Hematopoietic multipotent progenitor cell treated with erythropoietin and hydrocortisone succinate and interleukin-3 and kit ligand, for 17 days (in vitro differentiated cells): ENCODE results near the gene ASAP2.

ENCODE experiments used
- DNase-seq: peaks from one replicate; pipeline ENCODE4 v3.0.0-alpha.2; 2015; ENCODE audit warnings: low spot score

The ASAP2 gene

DNA sequence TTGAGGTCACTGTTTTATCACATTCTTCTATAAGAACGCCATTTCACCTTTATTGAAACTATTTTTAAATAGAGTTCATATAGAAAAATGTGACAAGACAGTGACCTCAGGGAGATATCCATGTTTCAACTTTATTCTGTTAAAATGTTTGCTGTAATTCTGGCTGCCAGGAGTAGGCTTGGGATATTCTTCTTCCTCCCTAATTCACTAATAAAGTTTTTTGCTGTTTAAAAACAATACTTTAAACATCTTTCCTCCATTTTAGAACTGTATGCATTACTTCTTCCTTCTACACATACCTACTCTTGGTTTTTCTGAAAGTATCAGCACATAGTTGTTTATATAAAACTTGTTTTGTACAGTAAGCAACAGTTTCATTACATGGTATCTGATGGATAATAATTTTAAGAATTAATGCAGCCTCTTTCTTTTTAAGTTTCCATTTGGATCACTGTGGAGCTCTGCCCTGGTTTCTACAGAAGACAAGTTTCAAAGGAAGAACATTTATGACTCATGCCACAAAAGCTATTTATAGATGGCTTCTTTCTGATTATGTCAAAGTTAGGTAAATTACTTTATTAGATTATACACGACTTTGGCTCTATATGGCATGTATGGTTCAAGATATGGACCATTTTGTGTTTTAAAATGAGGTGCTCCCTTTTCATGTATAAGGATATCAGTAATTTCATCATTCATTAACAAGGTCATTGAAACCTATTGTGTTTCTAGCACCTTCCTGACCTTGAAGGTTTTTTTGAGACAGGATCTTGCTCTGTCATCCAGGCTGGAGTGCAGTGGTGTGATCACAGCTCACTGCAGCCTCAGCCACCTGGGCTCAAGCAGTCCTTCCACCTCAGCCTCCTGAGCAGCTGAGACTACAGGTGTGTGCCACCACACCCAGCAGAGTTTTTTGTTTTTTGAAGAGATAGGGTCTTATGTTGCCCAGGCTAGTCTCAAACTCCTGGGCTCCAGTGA, 224.0 kb downstream of the ASAP2 start:
- DNase-seq = no peak

DNA sequence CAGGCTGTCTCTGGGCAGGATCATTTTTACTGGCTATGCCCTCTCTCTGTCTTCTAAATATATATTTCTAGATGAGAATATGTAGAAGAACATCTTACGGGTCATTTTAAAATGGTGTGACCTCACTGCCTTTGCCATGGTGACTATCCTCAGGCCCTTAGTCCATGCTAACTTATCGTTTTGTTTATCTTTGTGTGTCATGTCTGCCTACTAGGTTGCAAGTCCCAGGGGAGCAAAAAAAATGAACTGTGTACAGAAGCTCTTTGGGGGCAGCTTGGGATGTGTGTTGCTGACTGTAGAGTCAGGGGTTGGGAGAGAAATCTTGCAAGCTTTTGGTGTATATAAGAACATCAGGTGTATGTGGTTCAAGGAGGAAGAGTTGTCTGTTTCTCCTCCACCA, 227.9 kb downstream of the ASAP2 start:
- DNase-seq = no peak

DNA sequence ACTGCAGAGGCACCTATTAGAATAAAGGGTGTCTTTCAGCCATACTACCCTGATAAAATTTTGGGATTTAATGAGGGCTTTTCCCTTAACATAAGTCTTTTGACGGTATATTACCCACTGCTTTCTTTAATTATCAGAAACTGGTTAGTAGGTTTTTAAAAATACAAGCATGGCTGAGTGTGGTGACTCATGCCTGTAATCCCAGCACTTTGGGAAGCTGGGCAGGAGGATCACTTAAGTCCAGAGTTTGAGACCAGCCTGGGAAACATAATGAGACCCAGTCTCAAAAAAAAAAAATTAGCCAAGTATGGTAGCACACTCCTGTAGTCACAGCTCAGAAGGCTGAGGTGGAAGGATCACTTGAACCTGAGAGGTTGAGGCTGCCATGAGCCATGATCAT, 232.9 kb downstream of the ASAP2 start:
- DNase-seq = no peak

DNA sequence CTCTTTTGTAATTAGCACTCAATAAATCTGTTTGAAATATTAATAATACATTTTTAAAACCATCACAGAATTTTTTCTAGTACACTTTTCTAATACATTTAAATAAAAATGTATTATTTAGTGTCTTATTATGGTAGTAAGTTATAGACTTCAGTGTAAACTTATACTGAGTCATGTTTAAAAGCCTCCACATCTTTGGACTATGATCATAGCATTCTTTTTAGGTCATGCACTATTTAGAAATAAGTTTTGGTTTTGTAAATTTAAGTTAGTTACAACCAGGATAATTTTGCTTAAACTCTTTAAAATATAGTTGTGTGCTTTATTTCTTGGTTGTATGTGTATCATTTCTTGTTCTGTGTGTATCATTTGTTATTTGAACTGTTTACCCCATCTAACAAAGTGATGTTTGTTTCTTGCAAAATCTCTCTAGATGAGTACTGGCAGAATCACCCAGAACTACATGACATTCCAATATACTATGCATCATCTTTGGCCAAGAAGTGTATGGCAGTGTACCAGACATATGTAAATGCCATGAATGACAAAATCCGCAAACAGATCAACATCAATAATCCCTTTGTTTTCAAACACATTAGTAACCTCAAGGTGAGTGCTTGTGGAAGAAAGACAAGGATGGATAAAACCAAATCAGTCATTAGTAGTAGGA, 233.6 kb downstream of the ASAP2 start:
- no peak for DNase-seq

DNA sequence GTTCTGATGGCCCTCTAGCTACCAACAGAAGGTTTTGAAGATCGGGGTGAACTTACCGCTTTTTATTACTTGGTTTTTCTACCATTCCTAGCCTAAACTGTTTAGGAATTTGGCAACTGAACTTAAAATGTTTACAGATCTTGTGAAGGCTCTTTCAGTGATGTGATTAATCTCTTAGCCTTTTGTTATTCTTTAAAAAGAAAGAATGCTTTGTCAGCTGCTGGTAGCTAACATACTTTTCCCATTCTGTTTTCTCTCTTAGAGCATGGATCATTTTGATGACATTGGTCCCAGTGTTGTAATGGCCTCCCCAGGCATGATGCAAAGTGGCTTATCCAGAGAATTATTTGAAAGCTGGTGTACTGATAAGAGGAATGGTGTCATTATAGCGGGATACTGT, 234.9 kb downstream of the ASAP2 start:
- no peak for DNase-seq

DNA sequence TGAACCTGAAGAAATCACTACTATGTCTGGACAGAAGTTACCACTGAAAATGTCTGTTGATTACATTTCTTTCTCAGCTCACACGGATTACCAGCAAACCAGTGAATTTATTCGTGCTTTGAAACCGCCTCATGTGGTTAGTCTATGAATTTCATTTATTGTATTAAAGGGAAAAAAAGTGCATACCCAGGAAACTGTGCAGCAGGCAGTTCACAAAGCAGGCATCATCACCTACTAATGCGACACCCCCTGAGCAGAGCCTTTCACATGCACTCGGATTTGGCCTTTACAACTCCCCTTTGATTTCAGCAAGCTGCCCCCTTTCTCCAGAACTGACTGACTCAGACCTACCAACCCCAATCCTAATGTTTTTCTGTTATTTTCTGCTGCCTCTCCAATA, 236.9 kb downstream of the ASAP2 start:
- DNase-seq = no peak

DNA sequence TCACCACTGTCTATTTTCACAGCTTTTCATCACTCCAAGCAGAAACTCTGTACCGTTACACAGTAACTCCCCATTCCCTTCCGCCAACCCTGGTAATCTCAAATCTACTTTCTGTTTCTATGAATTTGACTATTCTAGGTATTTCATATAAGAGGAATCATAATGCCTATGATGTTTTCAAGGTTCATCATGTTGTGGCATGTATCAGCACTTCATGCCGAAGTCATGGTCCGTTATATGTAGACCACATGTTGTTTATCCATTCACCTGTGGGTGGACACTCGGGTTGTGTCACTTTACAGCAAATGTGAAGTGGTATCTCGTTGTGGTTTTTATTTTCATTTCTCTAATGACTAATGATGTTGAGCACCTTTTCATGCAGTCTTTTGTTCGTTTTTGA, 238.5 kb downstream of the ASAP2 start:
- DNase-seq = no peak

DNA sequence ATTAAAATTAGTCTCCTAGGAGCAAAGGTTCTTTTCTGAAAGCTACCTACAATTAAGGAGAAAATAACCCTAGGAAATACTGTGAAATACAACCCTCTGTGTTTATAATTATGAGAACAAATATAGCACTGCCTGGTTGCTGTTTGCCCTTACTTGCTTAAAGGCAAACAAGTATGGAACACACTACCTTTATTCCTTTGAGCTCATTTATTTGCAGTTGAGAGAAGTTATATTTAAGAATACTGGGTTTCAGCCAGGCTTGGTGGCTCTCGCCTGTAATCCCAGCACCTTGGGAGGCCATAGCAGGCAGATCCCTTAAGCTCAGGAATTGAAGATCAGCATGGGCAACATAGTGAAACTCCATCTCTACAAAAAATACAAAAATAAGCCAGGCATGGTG, 244.6 kb downstream of the ASAP2 start:
- no peak for DNase-seq
